ENCODE results near the gene PSKH1.

DNA sequence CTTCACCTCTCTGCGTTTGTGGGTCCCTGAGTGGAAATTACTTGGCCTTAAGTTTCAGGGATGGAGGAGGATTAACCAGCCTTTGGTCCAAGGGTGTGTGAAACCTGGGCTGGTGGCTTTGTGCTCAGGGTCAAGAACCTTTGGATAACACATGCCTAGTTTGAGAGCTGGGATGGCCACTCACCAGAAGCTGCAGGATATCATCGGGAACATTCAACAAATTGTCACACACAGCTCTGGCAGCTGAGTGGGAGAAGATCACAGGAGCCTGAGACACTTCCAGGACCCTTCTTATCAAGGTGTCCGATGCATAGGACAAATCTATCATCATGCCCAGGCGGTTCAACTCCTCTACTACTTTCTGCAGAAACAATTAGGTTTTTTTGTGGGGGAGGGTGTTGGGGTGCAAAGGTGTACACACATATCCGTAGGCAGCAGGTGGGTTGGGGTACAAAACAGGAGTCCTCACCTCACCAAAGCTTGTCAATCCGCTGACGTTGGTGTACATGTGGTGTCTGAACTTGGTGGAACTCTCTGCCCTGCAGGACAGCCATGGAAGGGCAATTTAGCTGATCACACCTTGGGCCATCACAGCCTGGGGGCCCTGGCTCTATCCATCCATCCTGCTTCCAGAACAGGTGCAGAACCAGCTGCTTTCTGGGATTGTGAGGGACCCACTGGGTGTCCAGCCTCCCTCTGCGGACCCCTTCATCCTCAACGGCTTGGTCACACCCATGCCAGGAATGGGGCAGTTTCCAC, 84.6 kb downstream of the PSKH1 start:
- TF ChIP-seq, protein P1, sequence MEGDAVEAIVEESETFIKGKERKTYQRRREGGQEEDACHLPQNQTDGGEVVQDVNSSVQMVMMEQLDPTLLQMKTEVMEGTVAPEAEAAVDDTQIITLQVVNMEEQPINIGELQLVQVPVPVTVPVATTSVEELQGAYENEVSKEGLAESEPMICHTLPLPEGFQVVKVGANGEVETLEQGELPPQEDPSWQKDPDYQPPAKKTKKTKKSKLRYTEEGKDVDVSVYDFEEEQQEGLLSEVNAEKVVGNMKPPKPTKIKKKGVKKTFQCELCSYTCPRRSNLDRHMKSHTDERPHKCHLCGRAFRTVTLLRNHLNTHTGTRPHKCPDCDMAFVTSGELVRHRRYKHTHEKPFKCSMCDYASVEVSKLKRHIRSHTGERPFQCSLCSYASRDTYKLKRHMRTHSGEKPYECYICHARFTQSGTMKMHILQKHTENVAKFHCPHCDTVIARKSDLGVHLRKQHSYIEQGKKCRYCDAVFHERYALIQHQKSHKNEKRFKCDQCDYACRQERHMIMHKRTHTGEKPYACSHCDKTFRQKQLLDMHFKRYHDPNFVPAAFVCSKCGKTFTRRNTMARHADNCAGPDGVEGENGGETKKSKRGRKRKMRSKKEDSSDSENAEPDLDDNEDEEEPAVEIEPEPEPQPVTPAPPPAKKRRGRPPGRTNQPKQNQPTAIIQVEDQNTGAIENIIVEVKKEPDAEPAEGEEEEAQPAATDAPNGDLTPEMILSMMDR (conservative IDR thresholded peaks at IDR 0.05; ENCODE audit: low read length), result no peak
- TF ChIP-seq EZH2phosphoT487 (IDR thresholded peaks at IDR 0.05; ENCODE audit: borderline replicate concordance), result no peak

Measured in Loucy (cell line).